Calu3 (cell line): ENCODE results near the gene CPNE8. TPM values are rescaled to one million over a fixed set of nuclear protein-coding genes. Genes with fewer than 3 reads are reported as not detected.

ENCODE experiments used
- BruUV-seq: library from RNA; stranded (reverse); fragments of 400-500 nt; replicated peaks from 2 replicates; lab custom pipeline; 2021; lab: Mats Ljungman, UMichigan
- CTCF ChIA-PET: fragments of 300-600 bp; sonication (Branson Sonifier 250); formaldehyde crosslinking; loops from one replicate; lab custom pipeline; 2022; ENCODE audit warnings: antibody characterized with exemption; lab: Charles Lee
- DNase-seq: peaks from one replicate; pipeline ENCODE4 v3.0.0; 2022
- H3K27ac Mint-ChIP-seq: one replicate; pipeline ENCODE4 v1.8.0; 2022; ENCODE audit warnings: mixed read lengths; ENCODE audit not compliant: unreplicated experiment
- H3K27me3 Mint-ChIP-seq: one replicate; pipeline ENCODE4 v1.8.0; 2022; ENCODE audit warnings: mixed read lengths; ENCODE audit not compliant: unreplicated experiment
- H3K36me3 Mint-ChIP-seq: one replicate; pipeline ENCODE4 v1.8.0; 2022; ENCODE audit warnings: mild to moderate bottlenecking, moderate library complexity, mixed read lengths; ENCODE audit not compliant: insufficient read depth, unreplicated experiment
- H3K4me1 Mint-ChIP-seq: one replicate; pipeline ENCODE4 v1.8.0; 2022; ENCODE audit warnings: mild to moderate bottlenecking, low read depth, mixed read lengths; ENCODE audit not compliant: unreplicated experiment
- H3K4me3 Mint-ChIP-seq: one replicate; pipeline ENCODE4 v1.8.0; 2022; ENCODE audit warnings: mild to moderate bottlenecking, low read depth, moderate library complexity, mixed read lengths; ENCODE audit not compliant: unreplicated experiment
- H3K9me3 Mint-ChIP-seq: one replicate; pipeline ENCODE4 v1.8.0; 2022; ENCODE audit warnings: low read depth, mixed read lengths; ENCODE audit not compliant: unreplicated experiment
- intact Hi-C: fragments of 100-400 bp; cut with micrococcal nuclease; formaldehyde crosslinking; loops from one replicate; pipeline ENCODE4 v1.10.0; 2022; ENCODE audit not compliant: unreplicated experiment
- total RNA-seq: library from RNA; stranded (reverse); gene quantifications from 2 replicates; pipeline ENCODE4 v1.2.3, GENCODE V29; 2022
- TF ChIP-seq, protein P1 (sequence below): fragments of 200-600 bp; IDR thresholded peaks from one replicate; pipeline ENCODE4 v1.8.0; 2022; ENCODE audit warnings: antibody characterized with exemption; ENCODE audit not compliant: unreplicated experiment

Gene CPNE8
- total RNA-seq, 1 experiment from 2014 or later, result 17.8 TPM

DNA sequence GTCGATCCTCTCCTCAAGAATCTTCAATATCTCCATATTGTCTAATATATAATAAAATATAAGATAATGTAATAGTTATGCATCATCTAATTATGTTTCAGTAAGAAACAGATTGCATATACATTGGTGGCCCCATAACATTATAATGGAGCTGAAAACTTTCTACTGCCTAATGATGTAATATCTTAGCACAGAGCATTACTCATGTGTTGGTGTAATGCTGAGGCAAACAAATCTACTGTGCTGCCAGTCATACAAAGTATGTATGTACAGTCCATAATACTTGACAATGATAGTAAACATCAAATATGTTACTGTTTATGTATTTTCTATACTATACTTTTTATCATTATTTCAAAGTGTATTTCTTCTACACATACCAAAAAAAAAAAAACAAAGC, 128.7 kb downstream of the CPNE8 start:
- H3K9me3 Mint-ChIP-seq, result no peaks in the 10 kb centered on the region
- intact Hi-C loops, result loop anchor here (10.0 kb wide), 1 partner anchor 118 kb away; no protein-coding TSS in a partner anchor
- H3K4me1 Mint-ChIP-seq, result no peaks in the 10 kb centered on the region
- H3K36me3 Mint-ChIP-seq, result no peaks in the 10 kb centered on the region
- no TSS peak for BruUV-seq
- TF ChIP-seq, protein P1, sequence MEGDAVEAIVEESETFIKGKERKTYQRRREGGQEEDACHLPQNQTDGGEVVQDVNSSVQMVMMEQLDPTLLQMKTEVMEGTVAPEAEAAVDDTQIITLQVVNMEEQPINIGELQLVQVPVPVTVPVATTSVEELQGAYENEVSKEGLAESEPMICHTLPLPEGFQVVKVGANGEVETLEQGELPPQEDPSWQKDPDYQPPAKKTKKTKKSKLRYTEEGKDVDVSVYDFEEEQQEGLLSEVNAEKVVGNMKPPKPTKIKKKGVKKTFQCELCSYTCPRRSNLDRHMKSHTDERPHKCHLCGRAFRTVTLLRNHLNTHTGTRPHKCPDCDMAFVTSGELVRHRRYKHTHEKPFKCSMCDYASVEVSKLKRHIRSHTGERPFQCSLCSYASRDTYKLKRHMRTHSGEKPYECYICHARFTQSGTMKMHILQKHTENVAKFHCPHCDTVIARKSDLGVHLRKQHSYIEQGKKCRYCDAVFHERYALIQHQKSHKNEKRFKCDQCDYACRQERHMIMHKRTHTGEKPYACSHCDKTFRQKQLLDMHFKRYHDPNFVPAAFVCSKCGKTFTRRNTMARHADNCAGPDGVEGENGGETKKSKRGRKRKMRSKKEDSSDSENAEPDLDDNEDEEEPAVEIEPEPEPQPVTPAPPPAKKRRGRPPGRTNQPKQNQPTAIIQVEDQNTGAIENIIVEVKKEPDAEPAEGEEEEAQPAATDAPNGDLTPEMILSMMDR, result no peak
- no peak overlapping the region for H3K4me3 Mint-ChIP-seq
- no peak overlapping the region for H3K27ac Mint-ChIP-seq
- no peak for DNase-seq
- CTCF ChIA-PET, result interaction anchor here (0.6 kb wide), 1 partner anchor 607 kb away, joined by 3 read pairs; no protein-coding TSS in a partner anchor
- no peaks in the 10 kb centered on the region for H3K27me3 Mint-ChIP-seq

DNA sequence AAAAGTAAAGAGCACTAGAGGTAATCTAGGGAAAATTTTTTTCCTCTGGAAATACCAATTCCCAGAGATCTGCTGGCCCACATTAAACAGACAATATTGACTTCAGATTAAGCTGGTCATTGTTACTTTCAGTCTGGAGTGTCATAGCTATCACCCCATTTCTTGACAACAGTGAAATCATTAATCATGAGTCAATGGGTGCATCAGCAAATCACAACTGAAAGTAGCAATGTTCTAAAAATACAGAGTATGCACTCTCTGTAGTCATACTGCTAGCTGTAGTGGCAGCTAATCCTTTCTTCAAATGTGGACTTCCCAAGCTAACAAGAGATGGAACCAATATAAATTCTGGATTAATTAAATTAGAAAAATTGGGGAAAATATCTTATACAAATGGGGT, 129.9 kb downstream of the CPNE8 start:
- DNase-seq, result no peak
- CTCF ChIA-PET, result no interaction called here
- Mint-ChIP-seq H3K4me1 (no peaks in the 10 kb centered on the region), H3K27me3 (no peaks in the 10 kb centered on the region), H3K36me3 (no peaks in the 10 kb centered on the region), H3K9me3 (no peaks in the 10 kb centered on the region), H3K4me3 (no peak overlapping the region), H3K27ac (no peak overlapping the region)
- intact Hi-C loops, result loop anchor here (10.0 kb wide), 1 partner anchor 119 kb away; no protein-coding TSS in a partner anchor
- TF ChIP-seq, protein P1, result no peak
- BruUV-seq, result no TSS peak

DNA sequence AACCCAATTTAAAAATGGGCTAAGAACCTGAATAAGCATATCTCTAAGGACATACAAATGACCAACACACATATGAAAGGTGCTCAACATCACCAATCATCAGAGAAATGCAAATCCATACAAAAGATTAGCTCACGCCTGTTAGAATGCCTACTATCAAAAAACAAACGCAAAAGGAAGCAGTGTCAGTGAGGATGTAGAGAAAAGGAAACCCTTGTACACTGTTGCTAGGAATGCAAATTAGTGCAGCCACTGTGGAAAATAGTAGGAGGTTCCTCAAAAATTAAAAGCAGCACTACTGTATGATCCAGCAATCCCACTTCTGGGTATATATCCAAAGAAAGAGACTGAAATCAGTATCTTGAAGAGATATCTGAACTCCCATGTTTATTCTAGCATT, 133.0 kb downstream of the CPNE8 start:
- intact Hi-C loops, result loop anchor here (10.0 kb wide), 1 partner anchor 122 kb away; no protein-coding TSS in a partner anchor
- H3K4me3 Mint-ChIP-seq, result no peak overlapping the region
- H3K27ac Mint-ChIP-seq, result no peak overlapping the region
- H3K4me1 Mint-ChIP-seq, result no peaks in the 10 kb centered on the region
- CTCF ChIA-PET, result no interaction called here
- no peak for DNase-seq
- no peaks in the 10 kb centered on the region for H3K9me3 Mint-ChIP-seq
- no TSS peak for BruUV-seq
- TF ChIP-seq, protein P1, result no peak
- no peaks in the 10 kb centered on the region for H3K27me3 Mint-ChIP-seq
- no peaks in the 10 kb centered on the region for H3K36me3 Mint-ChIP-seq

DNA sequence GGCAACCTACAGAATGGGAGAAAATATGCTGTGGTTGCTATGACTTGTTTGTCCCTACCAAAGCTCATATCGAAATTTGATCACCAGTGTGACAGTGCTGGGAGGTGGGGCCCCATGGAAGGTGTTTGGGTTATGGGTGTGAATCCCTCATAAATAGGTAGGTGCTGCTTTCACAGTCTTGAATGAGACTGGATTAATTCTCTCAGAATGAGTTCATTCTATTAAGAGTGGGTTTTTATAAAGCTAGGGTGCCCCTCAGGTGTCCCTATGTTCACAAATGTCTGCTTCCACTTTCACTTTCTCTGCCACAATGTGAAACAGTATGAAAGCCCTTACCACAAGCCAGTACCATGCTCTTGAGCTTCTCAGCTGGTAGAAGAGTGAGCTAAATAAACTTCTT, 133.5 kb downstream of the CPNE8 start:
- no peak for DNase-seq
- TF ChIP-seq, protein P1, result no peak
- H3K27ac Mint-ChIP-seq, result no peak overlapping the region
- no peaks in the 10 kb centered on the region for H3K27me3 Mint-ChIP-seq
- intact Hi-C loops, result loop anchor here (10.0 kb wide), 1 partner anchor 123 kb away; no protein-coding TSS in a partner anchor
- H3K9me3 Mint-ChIP-seq, result no peaks in the 10 kb centered on the region
- BruUV-seq, result no TSS peak
- H3K4me3 Mint-ChIP-seq, result no peak overlapping the region
- no peaks in the 10 kb centered on the region for H3K4me1 Mint-ChIP-seq
- CTCF ChIA-PET, result no interaction called here
- no peaks in the 10 kb centered on the region for H3K36me3 Mint-ChIP-seq
